ENCODE results near the gene CHD6.

CHD6 gene

DNA sequence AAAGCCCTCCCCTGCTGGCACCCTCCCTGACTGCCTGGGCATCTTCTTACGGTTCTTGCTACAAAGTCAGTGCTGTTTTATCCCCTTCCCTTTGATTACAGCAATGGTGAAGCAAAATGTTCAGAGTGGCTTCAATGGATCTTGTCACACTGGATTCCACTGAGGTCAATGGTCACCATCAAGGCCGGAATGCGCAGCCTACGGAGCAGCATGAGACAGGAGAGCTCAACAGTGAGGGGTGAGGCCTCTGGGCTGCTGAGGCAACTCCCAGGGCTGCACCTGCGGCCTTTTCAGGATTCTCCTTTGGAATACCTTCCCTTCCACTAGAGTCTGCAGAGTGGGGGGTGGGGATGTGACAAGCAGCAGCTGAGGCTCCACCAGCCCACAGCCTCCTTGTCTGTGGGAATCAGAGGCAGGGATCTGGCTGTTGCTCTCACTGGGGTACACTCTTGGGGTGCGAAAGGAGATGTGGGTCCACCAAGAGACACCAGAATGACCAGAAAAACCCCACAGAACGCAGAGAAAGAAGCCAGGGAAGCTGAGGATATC, 211.2 kb downstream of the CHD6 start:
- Histone ChIP-seq H3K27ac (no peak overlapping the region), H3K4me3 (no peak overlapping the region)
- TF ChIP-seq CTCF (IDR thresholded peaks at IDR 0.05): no peak
- no peak for DNase-seq (ENCODE audit: low spot score)

- DNase-seq (ENCODE audit: low spot score): no peak
- H3K27ac ChIP-seq: no peak overlapping the region
- no peak overlapping the region for H3K4me3 ChIP-seq
- TF ChIP-seq CTCF (IDR thresholded peaks at IDR 0.05): no peak
These were observed 211.8 kb downstream of the CHD6 start for GRCh38 chr20:41406353-41406752.

- no peak for TF ChIP-seq CTCF (IDR thresholded peaks at IDR 0.05)
- Histone ChIP-seq H3K4me3 (no peak overlapping the region), H3K27ac (no peak overlapping the region)
- DNase-seq (ENCODE audit: low spot score): no peak
These were observed 212.7 kb downstream of the CHD6 start for GRCh38 chr20:41405436-41405835.

GRCh38 chr20:41403604-41404003, 214.6 kb downstream of the CHD6 start:
- H3K4me3 ChIP-seq: no peak overlapping the region
- DNase-seq (ENCODE audit: low spot score): no peak
- no peak overlapping the region for H3K27ac ChIP-seq
- no peak for TF ChIP-seq CTCF (IDR thresholded peaks at IDR 0.05)

DNA sequence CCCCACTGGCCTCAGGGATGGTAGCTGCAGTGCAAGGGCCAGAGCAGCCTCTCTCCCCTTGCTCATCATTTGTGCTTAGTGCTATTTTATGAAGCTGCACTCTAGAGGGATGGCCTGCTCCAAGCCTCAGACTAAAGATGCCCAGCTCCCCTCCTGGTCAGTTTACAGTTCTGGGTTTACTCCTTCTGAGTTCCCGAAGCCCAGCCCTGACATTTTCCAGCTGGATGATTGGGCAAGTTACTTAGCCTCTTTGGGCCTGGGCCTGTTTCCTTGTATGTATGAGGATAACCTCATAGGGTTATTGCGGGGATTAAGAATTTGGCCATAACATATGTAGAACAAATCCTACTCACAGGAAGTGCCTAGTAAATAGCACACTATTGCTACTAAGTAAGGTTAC, 219.8 kb downstream of the CHD6 start:
- H3K27ac ChIP-seq: peak overlapping the region in 1 of 2 donors; percentile 38
- DNase-seq (ENCODE audit: low spot score): no peak
- no peak overlapping the region for H3K4me3 ChIP-seq
- TF ChIP-seq CTCF (IDR thresholded peaks at IDR 0.05): no peak

DNA sequence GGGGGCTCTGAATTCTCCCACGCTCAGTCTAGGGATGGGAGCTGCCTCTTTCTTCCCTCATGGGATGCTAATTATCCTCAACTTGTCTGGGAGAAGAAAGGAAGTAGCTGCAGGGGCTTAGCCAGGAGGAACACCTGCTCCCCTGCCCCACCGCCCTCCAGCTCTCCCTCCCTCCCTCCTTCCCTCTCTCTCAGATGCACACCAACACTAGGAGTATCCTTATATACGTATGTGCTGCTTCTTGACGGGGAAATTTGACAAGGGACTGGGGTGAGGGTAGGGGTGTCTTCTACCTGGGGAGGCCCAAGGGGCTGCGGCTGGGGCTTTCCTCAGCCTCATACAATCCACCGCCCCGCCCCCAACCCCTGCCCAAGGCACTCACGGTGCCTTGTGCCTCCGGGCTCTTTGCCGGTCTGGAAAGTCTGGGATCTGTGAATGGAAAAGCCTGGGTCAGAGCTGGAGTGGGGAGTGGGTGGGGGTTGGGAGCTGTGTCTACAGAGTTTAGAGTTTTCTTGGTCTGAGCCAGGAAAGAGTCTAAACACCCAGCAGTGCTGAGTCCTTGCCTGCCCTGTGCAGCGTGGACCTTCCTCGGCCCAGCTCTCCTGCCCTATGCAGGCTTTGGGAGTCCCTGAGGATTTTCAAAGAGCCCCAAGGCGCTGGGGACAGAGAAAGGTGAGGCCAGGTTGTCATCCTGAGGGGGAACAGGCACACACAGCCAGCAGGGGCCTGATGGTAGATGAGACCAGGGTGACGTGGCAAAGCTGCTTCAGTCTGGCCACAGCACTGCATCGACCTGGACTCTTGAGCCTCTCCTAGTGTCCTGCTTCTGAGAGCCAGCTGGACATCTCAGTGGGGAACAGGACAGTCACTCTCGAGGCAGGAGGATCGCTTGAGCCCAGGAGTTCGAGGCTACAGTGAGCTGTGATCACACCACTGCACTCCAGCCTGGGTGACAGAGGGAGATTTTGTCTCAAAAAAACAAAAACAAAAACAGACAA, 222.2 kb downstream of the CHD6 start:
- TF ChIP-seq CTCF (IDR thresholded peaks at IDR 0.05): no peak
- Histone ChIP-seq H3K4me3 (no peak overlapping the region), H3K27ac (peak overlapping the region in 1 of 2 donors; percentile 34)
- DNase-seq (ENCODE audit: low spot score): no peak
